HG03520 (cell line): ENCODE measurements around the gene MPC1L.

ENCODE experiments used
- ATAC-seq: cut with Tn5 transposase; IDR thresholded peaks from one replicate; pipeline ENCODE4 v1.9.1; 2021; ENCODE audit warnings: mild to moderate bottlenecking, moderate library complexity; ENCODE audit not compliant: unreplicated experiment

MPC1L gene

DNA sequence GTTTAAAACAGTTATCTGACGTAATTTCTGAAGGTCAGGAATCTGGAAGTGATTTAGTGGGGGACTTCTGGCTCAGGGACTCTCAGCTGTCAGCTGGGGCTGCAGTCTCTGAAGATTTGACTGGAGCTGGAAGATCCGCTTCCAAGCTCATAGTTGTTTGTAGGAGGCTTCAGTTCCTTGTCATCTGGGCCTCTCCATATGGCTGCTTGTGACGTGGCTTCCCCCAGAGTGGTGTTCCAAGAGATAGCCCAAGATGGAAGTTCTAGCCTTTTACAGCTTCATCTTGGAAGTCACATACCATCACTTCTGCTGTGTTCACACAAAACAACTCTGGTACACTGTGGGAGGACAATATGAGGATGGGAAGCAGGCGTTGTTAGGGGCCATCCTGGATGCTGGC is 2.1 kb downstream of the MPC1L start:
- no peak for ATAC-seq

DNA sequence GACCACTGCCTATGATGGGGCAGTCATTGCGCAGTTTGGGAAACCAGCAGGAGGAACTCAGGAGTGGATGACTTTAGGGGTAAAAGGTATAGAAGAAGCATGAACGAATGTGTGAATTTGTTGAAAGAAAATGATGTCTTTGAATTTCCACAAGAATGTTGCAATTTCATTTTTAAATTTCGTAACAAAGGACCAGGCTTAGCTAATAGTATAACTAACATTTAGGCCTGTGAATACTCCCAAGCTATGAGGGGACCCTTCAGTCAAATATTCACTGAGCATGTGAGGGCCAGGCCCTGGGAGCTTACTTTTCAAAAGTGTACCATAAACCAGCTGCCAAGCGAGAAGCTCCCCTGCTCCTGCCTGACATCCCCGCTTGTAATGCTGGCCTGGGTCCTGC is 5.3 kb downstream of the MPC1L start:
- ATAC-seq, result no peak

DNA sequence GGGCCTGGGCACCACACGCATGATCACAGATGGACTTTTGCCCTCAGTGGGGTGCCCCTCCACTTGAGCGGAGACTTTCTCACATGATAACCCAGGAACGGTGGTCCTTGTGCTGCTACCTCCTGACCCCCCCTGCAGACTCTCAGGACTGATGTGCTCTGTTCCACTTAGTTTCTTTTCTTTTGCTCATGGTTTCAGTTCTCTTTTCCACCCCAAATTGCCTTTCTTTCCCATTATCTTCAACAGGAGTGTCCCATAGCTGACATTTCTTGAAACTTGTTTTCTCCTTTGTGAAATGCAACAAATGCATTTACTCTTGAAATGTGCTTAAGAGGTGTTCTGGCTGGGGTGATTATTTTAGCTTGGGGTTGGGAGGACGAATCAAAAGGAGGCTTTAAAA is 9.0 kb downstream of the MPC1L start:
- no peak for ATAC-seq

DNA sequence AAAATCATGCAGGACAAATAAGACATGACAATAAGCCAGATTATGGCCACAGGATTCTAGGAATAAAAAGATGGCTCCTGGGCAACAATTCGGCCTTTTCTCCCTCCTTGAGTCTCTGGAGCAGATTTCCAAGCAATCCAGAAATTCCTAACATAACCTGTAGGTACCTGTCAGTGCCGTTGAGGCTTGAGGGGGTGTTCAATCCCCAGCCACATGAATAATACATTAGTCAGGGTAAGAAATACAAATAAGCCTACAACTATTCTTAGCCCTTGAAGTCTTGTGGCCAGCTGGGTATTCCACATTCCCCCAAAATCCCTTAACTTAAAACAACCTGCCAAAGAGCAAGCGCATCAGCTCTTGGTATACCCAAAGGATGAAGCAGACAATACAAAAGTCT is 14.5 kb downstream of the MPC1L start:
- no peak for ATAC-seq

DNA sequence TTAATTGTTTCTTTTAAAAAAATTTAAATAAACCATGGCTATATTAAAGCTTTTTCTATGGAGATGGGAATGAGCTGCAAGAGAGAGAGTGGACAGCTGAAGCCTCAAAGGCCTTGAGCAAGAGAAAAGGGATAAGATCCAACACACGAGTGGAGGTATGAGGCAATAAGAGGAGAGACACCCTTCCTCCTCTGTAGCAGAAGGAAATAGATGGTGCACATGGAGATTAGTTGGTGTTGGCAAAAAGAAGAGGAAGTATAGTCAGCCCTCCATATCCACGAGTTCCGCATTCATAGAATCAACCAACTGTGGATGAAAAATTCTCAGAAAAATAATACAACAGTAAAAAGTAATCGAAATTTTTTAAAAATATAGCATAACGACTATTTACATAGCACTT is 20.9 kb downstream of the MPC1L start:
- ATAC-seq, result no peak

DNA sequence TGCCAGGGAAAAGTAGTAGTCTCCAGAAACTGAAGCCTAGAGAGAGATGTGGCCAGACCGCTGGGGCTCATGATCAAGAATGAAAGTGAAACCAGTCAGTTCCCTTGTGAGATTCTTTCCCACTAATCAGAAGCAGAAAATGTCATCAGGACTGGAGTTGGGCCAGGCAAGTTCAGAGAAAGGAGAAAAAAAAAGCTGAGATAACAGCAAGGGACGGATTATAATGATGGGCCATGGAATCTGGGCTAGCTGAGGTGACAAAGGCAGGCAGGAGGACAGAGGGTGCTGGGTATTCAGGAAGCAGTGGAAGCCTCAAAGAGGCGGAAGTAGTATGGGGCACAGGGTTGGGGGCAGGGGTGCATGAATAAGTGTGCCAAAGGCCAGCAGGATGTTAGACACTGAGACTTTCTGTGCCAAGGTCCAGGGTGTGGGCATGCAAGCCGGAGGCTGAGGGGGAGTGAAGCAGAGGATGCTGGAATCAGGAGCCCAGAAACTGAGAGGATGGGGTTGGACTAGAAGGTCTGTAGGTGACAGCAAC is 21.7 kb downstream of the MPC1L start:
- ATAC-seq, result no peak

DNA sequence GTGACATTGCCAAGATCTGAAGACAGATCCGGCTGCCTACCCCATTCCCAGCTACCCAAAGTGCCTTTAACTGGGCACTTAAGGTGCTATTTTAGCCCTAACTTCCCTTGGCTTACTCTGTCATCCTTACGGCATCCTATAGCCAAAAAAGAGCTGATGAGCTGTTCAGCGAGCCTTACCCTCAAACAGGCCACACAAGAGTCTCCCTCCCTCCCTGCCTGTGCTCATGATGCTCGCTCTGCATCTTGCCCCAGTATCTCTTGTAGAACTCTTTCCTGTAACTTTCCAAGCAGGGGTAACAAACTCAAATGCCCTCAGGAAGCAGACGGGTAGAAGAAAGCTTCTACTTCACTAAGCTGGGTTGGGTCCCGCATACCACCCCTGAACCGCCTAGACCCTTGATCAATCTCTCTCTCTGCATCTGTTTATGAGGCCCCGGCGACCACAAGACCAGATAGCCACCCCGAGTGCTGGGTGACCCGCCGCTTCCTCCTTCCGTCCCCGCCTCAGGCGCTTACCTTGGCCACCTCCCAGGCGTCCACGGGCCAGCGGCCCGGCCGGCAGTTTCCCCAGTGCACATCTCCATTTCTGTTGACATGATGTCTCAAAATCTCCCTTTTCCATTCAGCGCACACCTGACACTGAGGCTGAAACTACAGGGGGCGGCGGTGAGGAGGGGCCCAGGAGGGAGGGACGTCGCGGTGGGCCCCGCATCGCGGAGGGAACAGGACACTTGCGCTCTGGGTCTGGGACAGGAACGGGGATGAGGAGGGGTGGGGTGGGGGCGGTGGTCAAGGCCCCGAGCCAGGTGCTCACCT is 23.5 kb downstream of the MPC1L start:
- peak; percentile 15 for ATAC-seq

DNA sequence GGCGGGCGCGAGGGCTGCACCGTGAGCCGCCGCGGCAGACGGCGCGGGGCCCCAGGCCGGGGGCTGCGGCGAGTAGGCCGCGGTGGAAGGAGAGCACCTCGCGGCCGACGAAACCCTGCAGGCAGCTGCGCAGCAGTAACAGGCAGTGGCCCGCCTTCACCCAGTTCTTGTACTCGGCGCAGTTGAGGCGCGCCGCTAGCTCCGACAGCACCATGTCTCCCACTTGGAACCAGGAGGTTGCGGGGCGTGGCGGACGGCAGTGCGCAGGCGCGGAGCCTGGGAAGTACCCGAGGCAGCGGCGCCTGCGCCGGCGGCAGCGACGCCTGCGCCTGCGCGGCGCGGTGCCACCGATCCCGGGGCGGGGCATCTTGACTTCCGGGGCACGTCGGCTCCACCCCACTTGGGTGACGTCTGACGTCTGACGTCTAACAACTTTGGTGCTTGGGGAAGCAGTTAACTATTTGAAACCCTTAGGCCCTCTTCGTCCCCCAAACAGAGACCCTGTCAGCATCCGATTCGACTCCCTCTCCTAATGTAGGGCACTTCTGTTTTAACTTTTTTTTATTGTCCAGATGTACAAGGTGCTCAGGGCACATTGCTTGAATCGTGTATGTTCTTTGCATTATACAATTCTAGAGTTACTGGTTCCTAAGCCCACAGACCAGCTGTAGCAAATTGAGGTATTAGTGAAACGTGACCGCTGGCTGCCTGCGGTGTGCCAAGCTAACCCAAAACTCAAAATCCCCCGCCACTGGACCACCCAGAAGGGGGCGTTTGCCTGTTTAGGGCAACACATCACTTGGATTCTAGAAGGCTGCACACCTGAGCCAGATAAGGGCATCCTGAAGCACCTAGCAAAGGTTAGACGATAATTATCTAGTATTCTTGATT is 24.3 kb downstream of the MPC1L start, which contains the start of gene CXorf38:
Gene CXorf38 (minus strand): TSS at position 255 of the 891 bp plus-strand sequence. CDS start 41 bp downstream, at position 214.
- peak; percentile 74 for ATAC-seq

DNA sequence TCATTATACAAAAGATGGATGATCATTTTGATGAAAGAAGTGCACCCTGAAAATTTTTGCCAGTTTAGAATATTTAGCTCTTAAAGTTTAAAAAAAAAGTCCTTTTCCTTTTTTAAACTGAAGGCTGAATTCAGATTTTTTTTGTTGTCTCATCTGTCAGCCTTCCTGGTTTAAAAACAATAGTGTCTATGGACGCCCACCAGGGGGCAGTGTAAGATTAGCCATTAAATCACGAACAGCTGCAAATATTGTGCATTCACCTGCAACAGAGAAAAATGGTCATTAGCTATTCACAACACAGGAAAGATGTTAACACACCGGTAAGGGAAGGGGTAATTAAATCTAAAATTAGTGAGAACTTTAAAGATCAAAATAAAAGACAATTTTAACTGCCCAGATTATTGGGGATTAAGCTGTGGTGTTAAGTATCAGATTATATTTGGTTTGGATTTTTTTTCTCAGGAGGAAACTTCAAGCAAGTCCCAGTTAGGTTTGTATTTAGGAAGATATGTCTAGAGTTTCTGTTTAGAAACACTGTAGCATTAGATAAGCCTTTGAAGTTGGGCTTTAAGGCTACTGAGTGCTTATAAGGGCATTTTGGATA is 28.5 kb downstream of the MPC1L start:
- ATAC-seq, result no peak

DNA sequence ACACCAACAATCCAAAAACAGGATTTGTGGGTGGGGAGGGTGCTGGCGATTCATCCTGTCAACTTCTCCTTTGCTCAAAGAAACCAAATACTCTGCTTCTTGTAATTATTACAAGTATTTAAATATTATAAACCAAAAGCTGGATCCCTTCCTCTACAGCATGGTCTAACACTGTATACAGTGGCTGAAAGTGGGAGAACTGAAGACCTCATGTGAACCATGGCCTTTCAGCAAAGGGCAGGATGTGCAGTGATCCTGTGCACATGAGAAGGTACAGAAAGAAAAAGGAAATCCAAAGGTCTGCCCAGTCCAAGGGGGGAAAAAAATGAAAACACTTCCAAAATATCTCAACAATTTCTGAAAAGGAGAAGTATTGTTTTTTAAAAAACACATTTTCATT is 29.4 kb downstream of the MPC1L start:
- no peak for ATAC-seq

DNA sequence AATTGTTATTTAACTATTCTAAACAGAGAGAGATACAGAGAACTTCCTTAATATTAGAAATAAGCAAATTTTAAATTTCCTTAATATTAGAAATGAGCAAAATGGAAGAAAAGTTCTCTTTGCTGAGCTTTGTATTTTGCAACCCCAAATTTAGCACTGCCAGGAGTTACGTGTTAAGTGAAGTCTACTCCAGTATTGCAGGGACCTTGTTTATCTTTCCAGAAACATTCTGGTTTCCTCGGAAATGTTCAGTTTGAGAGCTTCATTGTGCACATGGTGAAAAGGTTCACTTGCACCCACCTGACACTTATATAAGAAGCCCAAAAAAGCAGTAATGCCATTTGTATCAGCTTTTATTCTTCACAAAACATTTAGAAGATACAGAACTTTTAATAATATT is 30.3 kb downstream of the MPC1L start:
- no peak for ATAC-seq

DNA sequence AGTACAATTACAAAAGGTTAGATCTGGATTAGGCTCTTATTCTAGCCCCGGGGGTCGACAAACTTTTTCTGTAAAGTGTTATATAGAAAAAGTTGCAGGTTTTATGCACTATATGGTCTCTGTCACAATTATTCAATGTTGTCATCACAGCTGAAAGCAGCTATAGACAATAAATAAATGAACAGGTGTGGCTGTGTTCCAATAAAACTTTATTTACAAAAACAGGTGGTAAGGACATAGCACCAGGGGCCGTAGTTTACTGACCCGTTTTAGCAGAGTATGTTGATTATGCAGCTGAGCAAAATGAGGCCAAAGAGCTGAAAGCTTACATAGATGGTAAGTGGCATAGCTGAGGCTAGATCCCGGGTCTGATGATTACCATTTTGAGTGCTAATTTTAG is 37.2 kb downstream of the MPC1L start:
- no peak for ATAC-seq

DNA sequence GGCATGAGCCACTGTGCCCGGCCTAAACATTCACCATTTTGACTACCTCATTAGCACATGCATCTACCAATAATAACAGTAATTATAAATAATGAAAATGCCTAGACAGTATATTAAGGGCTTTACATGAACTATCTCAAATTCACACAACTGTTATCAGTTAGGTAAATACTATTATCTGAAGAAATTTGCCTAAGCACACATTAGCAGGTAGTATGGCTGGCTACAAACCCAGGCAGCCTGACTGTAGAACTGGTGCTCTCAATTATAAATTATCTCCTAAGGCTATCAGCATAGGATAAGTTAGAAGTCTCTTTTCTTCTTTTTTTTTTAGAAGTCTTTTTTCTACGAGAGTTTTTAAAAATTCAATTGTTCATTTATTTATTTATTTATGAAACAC is 38.3 kb downstream of the MPC1L start:
- ATAC-seq, result no peak

DNA sequence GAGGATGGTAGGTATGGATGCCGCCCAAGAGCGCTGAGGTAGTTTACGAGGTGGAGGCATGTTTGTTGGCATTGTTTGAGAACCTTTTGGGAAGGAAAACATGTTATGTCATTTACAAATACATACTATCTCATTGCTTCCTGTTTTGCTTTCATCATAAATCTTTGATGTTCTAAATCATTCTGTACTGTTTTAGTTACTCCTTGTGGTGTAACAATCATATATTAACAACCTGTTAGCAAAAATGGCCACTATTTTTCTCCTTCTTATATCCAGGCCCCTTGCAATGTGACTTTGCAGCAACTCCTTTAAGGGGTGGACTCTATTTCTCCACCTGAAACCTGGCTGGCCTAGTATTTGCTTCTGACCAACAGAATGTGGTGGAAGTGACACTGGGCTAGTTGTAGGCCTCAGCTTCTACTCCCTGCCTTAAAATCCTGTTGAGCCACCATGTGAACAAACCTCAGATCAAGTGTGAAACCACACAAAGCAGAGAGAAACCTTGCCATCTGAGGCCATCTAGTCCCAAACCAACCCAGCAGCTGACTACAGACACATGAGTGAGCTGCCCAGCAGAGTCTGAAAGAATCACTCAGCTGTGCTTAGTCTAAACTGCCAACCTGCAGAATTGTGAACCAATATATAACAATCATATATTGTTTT is 40.0 kb downstream of the MPC1L start:
- ATAC-seq, result no peak

DNA sequence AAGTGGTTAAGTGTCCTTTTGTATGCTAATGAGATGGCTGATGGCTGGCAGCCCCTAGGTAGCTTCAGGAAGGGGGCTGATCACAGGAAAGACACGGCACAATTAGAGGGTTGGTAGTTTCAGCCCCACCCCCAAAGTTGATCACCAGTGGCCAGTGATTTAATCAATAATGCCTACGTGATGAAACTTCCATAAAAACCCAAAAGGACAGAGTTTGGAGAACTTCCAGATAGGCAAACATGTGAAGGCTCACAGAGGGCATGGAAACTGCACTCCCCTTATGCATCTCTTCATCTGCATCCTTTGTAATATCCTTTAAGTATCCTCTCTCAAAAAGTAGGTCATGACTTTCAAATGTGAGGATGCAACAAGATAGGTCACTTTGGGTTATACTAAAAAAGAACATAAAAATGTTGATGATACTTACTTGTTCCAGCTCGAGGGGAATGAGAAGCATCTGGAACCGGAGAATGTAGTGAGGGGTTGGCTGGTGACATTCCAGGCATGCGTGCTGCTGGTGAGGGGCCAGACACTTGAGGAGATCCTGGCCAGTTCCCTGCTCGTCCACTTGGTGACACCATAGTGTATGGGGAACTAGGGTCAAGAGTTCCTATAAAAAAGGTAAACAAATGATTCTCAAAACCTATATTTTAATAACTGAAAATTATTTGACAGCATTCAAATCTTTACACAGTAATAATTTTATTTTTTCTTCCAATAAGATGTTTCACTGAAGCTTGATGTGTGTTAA is 40.8 kb downstream of the MPC1L start:
- no peak for ATAC-seq

DNA sequence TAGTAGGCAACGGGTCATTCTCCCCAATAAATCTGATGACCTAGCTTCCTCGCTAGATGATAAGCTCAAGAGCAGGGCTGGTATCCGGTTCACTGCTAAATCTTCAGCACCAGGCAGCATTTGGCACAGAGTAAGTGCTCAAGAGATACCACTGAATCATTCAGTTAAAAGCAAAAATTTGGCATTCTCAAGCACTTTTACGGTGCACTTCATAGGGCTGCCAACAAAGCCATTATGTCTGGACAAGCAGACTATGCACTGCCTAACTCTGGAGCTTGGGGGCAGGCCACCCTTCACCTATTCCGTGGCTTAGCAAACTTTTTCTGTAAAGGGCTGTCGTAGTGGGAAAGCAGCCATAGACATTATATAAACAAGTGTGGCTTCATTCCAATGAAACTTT is 47.9 kb downstream of the MPC1L start:
- ATAC-seq, result no peak
